Nephron progenitor cell (in vitro differentiated cells): Measurements from ENCODE around the gene GATA2.

ENCODE experiments used
- DNase-seq: peaks from one replicate; pipeline ENCODE4 v3.0.0; 2021
- H3K27ac Mint-ChIP-seq: 2 replicates; pipeline ENCODE4 v1.8.0; 2021; ENCODE audit warnings: mild to moderate bottlenecking, moderate library complexity, mixed read lengths
- H3K27me3 Mint-ChIP-seq: 2 replicates; pipeline ENCODE4 v1.8.0; 2021; ENCODE audit warnings: mild to moderate bottlenecking, low read depth, mixed read lengths; ENCODE audit not compliant: poor library complexity
- H3K36me3 Mint-ChIP-seq: 2 replicates; pipeline ENCODE4 v1.8.0; 2021; ENCODE audit warnings: low read depth, mixed read lengths
- H3K4me1 Mint-ChIP-seq: 2 replicates; pipeline ENCODE4 v1.8.0; 2021; ENCODE audit warnings: mixed read lengths
- H3K4me3 Mint-ChIP-seq: 2 replicates; pipeline ENCODE4 v1.8.0; 2021; ENCODE audit warnings: mild to moderate bottlenecking, moderate library complexity, mixed read lengths
- H3K9me3 Mint-ChIP-seq: 2 replicates; pipeline ENCODE4 v1.8.0; 2021; ENCODE audit warnings: mild to moderate bottlenecking, moderate library complexity, mixed read lengths
- CTCF ChIP-seq: fragments of 200-600 bp; sonication (generic); IDR thresholded peaks from 2 replicates; pipeline ENCODE4 v1.5.0; 2021; ENCODE audit warnings: antibody characterized with exemption

GATA2 gene

GRCh38 chr3:128445357-128445756 is 47.6 kb downstream of the GATA2 start:
- H3K4me1 Mint-ChIP-seq, result peaks cover 13% of the 10 kb centered on the region
- no peak for TF ChIP-seq CTCF
- H3K36me3 Mint-ChIP-seq, result no peaks in the 10 kb centered on the region
- no peak for DNase-seq
- peaks cover 71% of the 10 kb centered on the region for H3K27me3 Mint-ChIP-seq
- no peak overlapping the region for H3K4me3 Mint-ChIP-seq
- H3K27ac Mint-ChIP-seq, result no peak overlapping the region
- peaks cover 12% of the 10 kb centered on the region for H3K9me3 Mint-ChIP-seq

GRCh38 chr3:128443771-128444170 is 49.2 kb downstream of the GATA2 start:
- Mint-ChIP-seq H3K9me3 (peaks cover 12% of the 10 kb centered on the region), H3K4me1 (peaks cover 11% of the 10 kb centered on the region), H3K4me3 (no peak overlapping the region), H3K36me3 (no peaks in the 10 kb centered on the region), H3K27me3 (peaks cover 75% of the 10 kb centered on the region), H3K27ac (no peak overlapping the region)
- no peak for DNase-seq
- TF ChIP-seq CTCF, result no peak

DNA sequence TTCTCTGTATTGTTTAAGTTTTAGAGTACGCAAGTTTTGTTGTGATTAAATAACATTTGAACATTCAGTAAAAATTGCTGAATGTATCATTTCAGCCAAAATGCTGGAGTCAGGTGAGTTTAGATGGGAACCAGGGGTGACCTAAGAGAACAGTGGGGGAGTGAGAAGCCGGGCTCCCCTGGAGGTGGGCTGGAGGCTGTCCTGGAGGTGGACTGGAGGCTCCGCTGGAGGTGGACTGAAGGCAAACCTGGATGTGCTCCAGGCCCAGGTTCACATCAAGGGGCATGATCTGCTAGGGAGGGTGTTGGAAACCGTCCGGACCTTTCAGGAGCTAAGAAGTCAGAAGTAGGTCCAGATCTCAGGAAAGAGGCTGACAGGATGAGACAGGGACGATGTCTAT is 50.1 kb downstream of the GATA2 start:
- Mint-ChIP-seq H3K27ac (no peak overlapping the region), H3K36me3 (no peaks in the 10 kb centered on the region), H3K4me1 (peaks cover 6% of the 10 kb centered on the region), H3K9me3 (peaks cover 8% of the 10 kb centered on the region), H3K27me3 (peaks cover 72% of the 10 kb centered on the region), H3K4me3 (no peak overlapping the region)
- no peak for DNase-seq
- TF ChIP-seq CTCF, result no peak

DNA sequence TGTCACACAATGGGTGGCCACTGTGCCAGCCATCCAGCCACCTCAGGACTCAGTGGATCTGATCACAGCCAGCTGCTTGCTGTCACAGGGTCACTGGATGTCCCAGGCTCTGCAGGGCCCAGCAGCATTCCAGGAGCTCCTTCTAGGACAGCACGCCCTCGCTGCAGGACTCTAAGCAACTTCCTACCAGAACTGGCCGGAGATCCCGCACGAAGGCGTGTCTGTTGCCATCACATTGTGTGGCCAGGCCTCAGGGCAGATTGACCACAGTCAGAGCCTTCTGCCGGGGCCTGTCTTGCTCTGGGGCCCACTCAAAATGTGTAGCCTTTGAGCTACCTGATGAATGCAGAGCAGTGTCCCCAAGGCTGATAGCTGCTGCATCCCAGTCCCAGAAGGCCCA is 50.9 kb downstream of the GATA2 start:
- H3K9me3 Mint-ChIP-seq, result peaks cover 8% of the 10 kb centered on the region
- H3K4me1 Mint-ChIP-seq, result peaks cover 6% of the 10 kb centered on the region
- H3K27me3 Mint-ChIP-seq, result peaks cover 69% of the 10 kb centered on the region

GRCh38 chr3:128439226-128439625 is 53.8 kb downstream of the GATA2 start:
- H3K27me3 Mint-ChIP-seq, result peaks cover 68% of the 10 kb centered on the region
- H3K9me3 Mint-ChIP-seq, result no peaks in the 10 kb centered on the region
- DNase-seq, result no peak
- no peak for TF ChIP-seq CTCF
- no peaks in the 10 kb centered on the region for H3K36me3 Mint-ChIP-seq
- no peak overlapping the region for H3K27ac Mint-ChIP-seq
- peaks cover 12% of the 10 kb centered on the region for H3K4me1 Mint-ChIP-seq
- no peak overlapping the region for H3K4me3 Mint-ChIP-seq

More for the DNA sequence above, 50.9 kb downstream of the GATA2 start:
- DNase-seq, result no peak
- TF ChIP-seq CTCF, result no peak
- Mint-ChIP-seq H3K36me3 (no peaks in the 10 kb centered on the region), H3K27ac (no peak overlapping the region), H3K4me3 (no peak overlapping the region)

GRCh38 chr3:128438488-128439072 is 54.4 kb downstream of the GATA2 start:
- TF ChIP-seq CTCF, result peak; percentile 47
- no peaks in the 10 kb centered on the region for H3K9me3 Mint-ChIP-seq
- no peak overlapping the region for H3K4me3 Mint-ChIP-seq
- H3K27me3 Mint-ChIP-seq, result peaks cover 70% of the 10 kb centered on the region
- DNase-seq, result no peak
- peaks cover 17% of the 10 kb centered on the region for H3K4me1 Mint-ChIP-seq
- no peaks in the 10 kb centered on the region for H3K36me3 Mint-ChIP-seq
- H3K27ac Mint-ChIP-seq, result no peak overlapping the region
